GM12865 (cell line): Measurements from ENCODE around the gene MAP4K4.

Source experiments
- DNase-seq: peaks from one replicate; pipeline ENCODE4 v3.0.0; 2010; ENCODE audit warnings: low read depth
- H3K4me3 ChIP-seq: 2 replicates; pipeline ENCODE4 v1.5.1; 2011; ENCODE audit warnings: mild to moderate bottlenecking, low read depth, low read length, control low read depth
- CTCF ChIP-seq: IDR thresholded peaks from 2 replicates; pipeline ENCODE4 v1.5.1; 2011; ENCODE audit warnings: low read length, control low read depth, low read depth, inconsistent platforms; ENCODE audit not compliant: insufficient read depth; ENCODE audit errors: missing control alignments

MAP4K4 gene

GRCh38 chr2:101781326-101781725 lies 83.8 kb downstream of the MAP4K4 start:
- DNase-seq: no peak
- H3K4me3 ChIP-seq: no peak overlapping the region
- no peak for TF ChIP-seq CTCF

- no peak for TF ChIP-seq CTCF
- DNase-seq: no peak
- no peak overlapping the region for H3K4me3 ChIP-seq
These were observed 84.4 kb downstream of the MAP4K4 start for GRCh38 chr2:101781791-101782426.

- H3K4me3 ChIP-seq: no peak overlapping the region
- TF ChIP-seq CTCF: no peak
- no peak for DNase-seq
These were observed 84.9 kb downstream of the MAP4K4 start for GRCh38 chr2:101782427-101782792.

- no peak overlapping the region for H3K4me3 ChIP-seq
- TF ChIP-seq CTCF: no peak
- no peak for DNase-seq
These were observed 89.6 kb downstream of the MAP4K4 start for GRCh38 chr2:101787097-101787496.

GRCh38 chr2:101788565-101788964 lies 91.1 kb downstream of the MAP4K4 start:
- no peak for TF ChIP-seq CTCF
- H3K4me3 ChIP-seq: no peak overlapping the region
- DNase-seq: no peak

GRCh38 chr2:101788995-101789970 lies 91.8 kb downstream of the MAP4K4 start:
- no peak overlapping the region for H3K4me3 ChIP-seq
- TF ChIP-seq CTCF: no peak
- no peak for DNase-seq
